Measurements from ENCODE around the gene MYCBP. TPM values are rescaled to one million over a fixed set of nuclear protein-coding genes. Genes with fewer than 3 reads are reported as not detected.

Gene MYCBP
- polyA plus RNA-seq, 1 donor (not counting 4 experiments of a cell fraction or from before 2014, with no cell fraction given): 39.9 TPM

GRCh38 chr1:38867208-38867607 lies 5.9 kb downstream of the MYCBP start:
- dilution Hi-C loops (cut with MboI; ENCODE audit: extremely low pct_ligation_motif_present, low sequenced_read_pairs): no loop called here
- no peak overlapping the region for H3K27ac ChIP-seq (ENCODE audit: control insufficient read depth, insufficient read depth, low read length)
- H4K20me1 ChIP-seq (ENCODE audit: control insufficient read depth, extremely low read depth, insufficient read depth, low read length): no peaks in the 10 kb centered on the region
- no peak overlapping the region for H3K4me2 ChIP-seq (ENCODE audit: control insufficient read depth, extremely low read depth, insufficient read depth, low read depth, low read length)
- TF ChIP-seq CTCF (optimal IDR thresholded peaks at IDR 0.05 in 1 of 3, IDR thresholded peaks at IDR 0.05 in 1 of 3, conservative IDR thresholded peaks at IDR 0.05 in 1 of 3; ENCODE audit: extremely low read depth in 1 of 3, insufficient read depth in 2 of 3, low read length in 3 of 3): no peak
- no peak for TF ChIP-seq EZH2 (IDR thresholded peaks at IDR 0.05; ENCODE audit: low read length)
- peaks cover 3 to 11% of the 10 kb centered on the region in 2 experiments for H3K36me3 ChIP-seq (ENCODE audit: control insufficient read depth in 2 of 2, extremely low read depth in 1 of 2, insufficient read depth in 2 of 2, low read length in 2 of 2)
- no peak for DNase-seq (ENCODE audit: low read depth, low spot score)
- H3K79me2 ChIP-seq (ENCODE audit: control insufficient read depth, insufficient read depth, low read length): peaks cover 14% of the 10 kb centered on the region
- no peaks in the 10 kb centered on the region for H3K9me3 ChIP-seq (ENCODE audit: control insufficient read depth, low read depth, low read length)
- no peak overlapping the region for H3K9ac ChIP-seq (ENCODE audit: control insufficient read depth, extremely low read depth, insufficient read depth, low read length)
- no peak overlapping the region for H3K4me3 ChIP-seq (ENCODE audit: control insufficient read depth in 2 of 3, extremely low read depth in 1 of 3, insufficient read depth in 2 of 3, low read depth in 1 of 3, low read length in 3 of 3)
- no peaks in the 10 kb centered on the region for H3K9me1 ChIP-seq (ENCODE audit: control insufficient read depth, extremely low read depth, insufficient read depth, low read length)
- H3K4me1 ChIP-seq (ENCODE audit: control insufficient read depth, extremely low read depth, insufficient read depth, low read length): peaks cover 7% of the 10 kb centered on the region
- no peaks in the 10 kb centered on the region for H3K27me3 ChIP-seq (ENCODE audit: control insufficient read depth, extremely low read depth, insufficient read depth, low read length)
- FAIRE-seq: no peak
- no peak overlapping the region for H2AFZ ChIP-seq (ENCODE audit: control insufficient read depth, low read length)

GRCh38 chr1:38865112-38865715 lies 7.9 kb downstream of the MYCBP start:
- Histone ChIP-seq H4K20me1 (ENCODE audit: control insufficient read depth, extremely low read depth, insufficient read depth, low read length) (no peaks in the 10 kb centered on the region), H3K9ac (ENCODE audit: control insufficient read depth, extremely low read depth, insufficient read depth, low read length) (no peak overlapping the region), H3K36me3 (ENCODE audit: control insufficient read depth in 2 of 2, extremely low read depth in 1 of 2, insufficient read depth in 2 of 2, low read length in 2 of 2) (peaks cover 1 to 11% of the 10 kb centered on the region in 2 experiments), H3K27me3 (ENCODE audit: control insufficient read depth, extremely low read depth, insufficient read depth, low read length) (no peaks in the 10 kb centered on the region), H3K9me3 (ENCODE audit: control insufficient read depth, low read depth, low read length) (no peaks in the 10 kb centered on the region), H3K4me1 (ENCODE audit: control insufficient read depth, extremely low read depth, insufficient read depth, low read length) (peaks cover 7% of the 10 kb centered on the region), H3K9me1 (ENCODE audit: control insufficient read depth, extremely low read depth, insufficient read depth, low read length) (no peaks in the 10 kb centered on the region), H2AFZ (ENCODE audit: control insufficient read depth, low read length) (no peak overlapping the region), H3K27ac (ENCODE audit: control insufficient read depth, insufficient read depth, low read length) (no peak overlapping the region), H3K79me2 (ENCODE audit: control insufficient read depth, insufficient read depth, low read length) (peaks cover 8% of the 10 kb centered on the region), H3K4me2 (ENCODE audit: control insufficient read depth, extremely low read depth, insufficient read depth, low read depth, low read length) (no peak overlapping the region), H3K4me3 (ENCODE audit: control insufficient read depth in 2 of 3, extremely low read depth in 1 of 3, insufficient read depth in 2 of 3, low read depth in 1 of 3, low read length in 3 of 3) (no peak overlapping the region)
- no peak for FAIRE-seq
- no peak for DNase-seq (ENCODE audit: low read depth, low spot score)
- dilution Hi-C loops (cut with MboI; ENCODE audit: extremely low pct_ligation_motif_present, low sequenced_read_pairs): no loop called here
- peak in 2 of 3 experiments; percentile 10 to 16 for TF ChIP-seq CTCF (optimal IDR thresholded peaks at IDR 0.05 in 1 of 3, IDR thresholded peaks at IDR 0.05 in 1 of 3, conservative IDR thresholded peaks at IDR 0.05 in 1 of 3; ENCODE audit: extremely low read depth in 1 of 3, insufficient read depth in 2 of 3, low read length in 3 of 3)
- no peak for TF ChIP-seq EZH2 (IDR thresholded peaks at IDR 0.05; ENCODE audit: low read length)

Data from keratinocyte (primary cell).